ENCODE measurements around the gene PLAC9.

DNA sequence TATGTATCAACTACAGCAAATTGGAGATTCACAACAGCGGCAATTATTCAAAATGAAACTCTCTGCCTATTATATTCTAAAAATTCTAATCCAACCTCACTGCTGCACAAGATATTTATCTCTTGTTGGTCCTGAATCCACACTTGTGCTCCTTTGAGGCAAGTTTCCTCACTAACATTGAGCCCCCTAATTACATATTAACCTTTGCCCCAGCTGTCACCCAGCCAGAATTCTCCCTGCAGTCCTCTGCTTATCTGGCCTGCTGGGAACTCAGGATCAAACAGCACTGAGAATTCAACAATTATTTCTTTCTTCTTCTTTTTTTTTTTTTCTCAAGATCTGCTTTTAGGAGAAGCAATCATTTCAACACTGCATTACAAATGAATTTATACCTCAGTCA is 21.5 kb upstream of the PLAC9 start:
- TF ChIP-seq ZNF70 (CRISPR knock-in tag; IDR thresholded peaks at IDR 0.05): no peak
- TF ChIP-seq, protein P1, sequence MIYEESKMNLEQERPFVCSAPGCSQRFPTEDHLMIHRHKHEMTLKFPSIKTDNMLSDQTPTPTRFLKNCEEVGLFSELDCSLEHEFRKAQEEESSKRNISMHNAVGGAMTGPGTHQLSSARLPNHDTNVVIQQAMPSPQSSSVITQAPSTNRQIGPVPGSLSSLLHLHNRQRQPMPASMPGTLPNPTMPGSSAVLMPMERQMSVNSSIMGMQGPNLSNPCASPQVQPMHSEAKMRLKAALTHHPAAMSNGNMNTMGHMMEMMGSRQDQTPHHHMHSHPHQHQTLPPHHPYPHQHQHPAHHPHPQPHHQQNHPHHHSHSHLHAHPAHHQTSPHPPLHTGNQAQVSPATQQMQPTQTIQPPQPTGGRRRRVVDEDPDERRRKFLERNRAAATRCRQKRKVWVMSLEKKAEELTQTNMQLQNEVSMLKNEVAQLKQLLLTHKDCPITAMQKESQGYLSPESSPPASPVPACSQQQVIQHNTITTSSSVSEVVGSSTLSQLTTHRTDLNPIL (CRISPR knock-in tag; IDR thresholded peaks at IDR 0.05; ENCODE audit: low read depth): no peak
- TF ChIP-seq ARNTL (CRISPR knock-in tag; IDR thresholded peaks at IDR 0.05; ENCODE audit: borderline replicate concordance, low read depth): no peak
- TF ChIP-seq ISL1 (CRISPR knock-in tag; IDR thresholded peaks at IDR 0.05): no peak
- TF ChIP-seq ZC3H10 (CRISPR knock-in tag; IDR thresholded peaks at IDR 0.05): no peak
- no peak for TF ChIP-seq ESRRG (CRISPR knock-in tag; IDR thresholded peaks at IDR 0.05)
- no peak for TF ChIP-seq CSDC2 (CRISPR knock-in tag; IDR thresholded peaks at IDR 0.05)
- TF ChIP-seq ZFP30 (CRISPR knock-in tag; IDR thresholded peaks at IDR 0.05): no peak
- TF ChIP-seq ZNF8 (CRISPR knock-in tag; IDR thresholded peaks at IDR 0.05): no peak
- no peak for TF ChIP-seq PATZ1 (CRISPR knock-in tag; IDR thresholded peaks at IDR 0.05; ENCODE audit: borderline replicate concordance)
- TF ChIP-seq, protein P2, sequence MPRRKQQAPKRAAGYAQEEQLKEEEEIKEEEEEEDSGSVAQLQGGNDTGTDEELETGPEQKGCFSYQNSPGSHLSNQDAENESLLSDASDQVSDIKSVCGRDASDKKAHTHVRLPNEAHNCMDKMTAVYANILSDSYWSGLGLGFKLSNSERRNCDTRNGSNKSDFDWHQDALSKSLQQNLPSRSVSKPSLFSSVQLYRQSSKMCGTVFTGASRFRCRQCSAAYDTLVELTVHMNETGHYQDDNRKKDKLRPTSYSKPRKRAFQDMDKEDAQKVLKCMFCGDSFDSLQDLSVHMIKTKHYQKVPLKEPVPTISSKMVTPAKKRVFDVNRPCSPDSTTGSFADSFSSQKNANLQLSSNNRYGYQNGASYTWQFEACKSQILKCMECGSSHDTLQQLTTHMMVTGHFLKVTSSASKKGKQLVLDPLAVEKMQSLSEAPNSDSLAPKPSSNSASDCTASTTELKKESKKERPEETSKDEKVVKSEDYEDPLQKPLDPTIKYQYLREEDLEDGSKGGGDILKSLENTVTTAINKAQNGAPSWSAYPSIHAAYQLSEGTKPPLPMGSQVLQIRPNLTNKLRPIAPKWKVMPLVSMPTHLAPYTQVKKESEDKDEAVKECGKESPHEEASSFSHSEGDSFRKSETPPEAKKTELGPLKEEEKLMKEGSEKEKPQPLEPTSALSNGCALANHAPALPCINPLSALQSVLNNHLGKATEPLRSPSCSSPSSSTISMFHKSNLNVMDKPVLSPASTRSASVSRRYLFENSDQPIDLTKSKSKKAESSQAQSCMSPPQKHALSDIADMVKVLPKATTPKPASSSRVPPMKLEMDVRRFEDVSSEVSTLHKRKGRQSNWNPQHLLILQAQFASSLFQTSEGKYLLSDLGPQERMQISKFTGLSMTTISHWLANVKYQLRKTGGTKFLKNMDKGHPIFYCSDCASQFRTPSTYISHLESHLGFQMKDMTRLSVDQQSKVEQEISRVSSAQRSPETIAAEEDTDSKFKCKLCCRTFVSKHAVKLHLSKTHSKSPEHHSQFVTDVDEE (CRISPR knock-in tag; IDR thresholded peaks at IDR 0.05): no peak

All from SK-N-SH treated with all-trans-retinoic acid at 6 μM for 48 hours (cell line).